K562 (cell line): Measurements from ENCODE around the gene MXD3. TPM values are rescaled to one million over a fixed set of nuclear protein-coding genes. Genes with fewer than 3 reads are reported as not detected.

Experiments
- ATAC-seq: fragments of 200-7000 bp; cut with Tn5 transposase; 3 replicates; pipeline ENCODE4 v1.9.1; 2020; ENCODE audit warnings: moderate library complexity
- BruUV-seq: library from RNA; stranded (reverse); fragments of 400-500 nt; replicated peaks from 2 replicates; lab custom pipeline; 2021; lab: Mats Ljungman, UMichigan
- CTCF ChIA-PET: fragments of 300-600 bp; formaldehyde crosslinking; extraction: SDS; loops from one replicate; lab custom pipeline; 2021; ENCODE audit warnings: low intra/inter-chr PET ratio; lab: Yijun Ruan, JAX
- POLR2A ChIA-PET: fragments of 300-600, 350-650 bp; sonication (Branson Sonifier 250); formaldehyde crosslinking; extraction: SDS; loops from one replicate; lab custom pipeline; 2021; ENCODE audit warnings: antibody characterized with exemption, inconsistent platforms; lab: Yijun Ruan, JAX
- DNase-seq, 4 experiments: peaks; one replicate each; pipeline versions ENCODE4 v3.0.0 to v3.0.0-alpha.2; 2011 to 2018; ENCODE audit warnings: low spot score in 3 of 4, mixed read lengths in 3 of 4; ENCODE audit errors: extremely low read depth in 1 of 4
- FAIRE-seq: peaks from 2 replicates; lab custom pipeline; 2011; peaks lifted over from hg19 to GRCh38; lab: Jason Lieb, UNC
- H2AFZ ChIP-seq: 2 replicates; pipeline ENCODE4 v1.6.0; 2011; ENCODE audit warnings: low read depth, low read length, control low read depth, inconsistent platforms
- H3K27ac ChIP-seq: fragments of 200-600 bp; 3 replicates; pipeline ENCODE4 v1.8.0; 2011; ENCODE audit warnings: low read depth, mild to moderate bottlenecking, control low read depth, inconsistent platforms, low read length, moderate library complexity, mixed read lengths; ENCODE audit errors: extremely low read depth
- H3K27me3 ChIP-seq, 2 experiments: fragments of 300-600 bp in 1 of 2; 2 replicates in 1 of 2; 3 replicates in 1 of 2; pipeline versions ENCODE4 v1.6.0 to v1.8.0; 2011; ENCODE audit warnings: inconsistent platforms in 2 of 2, low read length in 2 of 2, mild to moderate bottlenecking in 1 of 2, mixed read lengths in 1 of 2, moderate library complexity in 1 of 2; ENCODE audit not compliant: control insufficient read depth in 2 of 2, insufficient read depth in 2 of 2
- H3K36me3 ChIP-seq: fragments of 300-600 bp; 3 replicates; pipeline ENCODE4 v1.8.0; 2011; ENCODE audit warnings: mild to moderate bottlenecking, low read length, inconsistent platforms; ENCODE audit not compliant: control insufficient read depth, insufficient read depth
- H3K4me1 ChIP-seq, 2 experiments: fragments of 200-600 bp in 1 of 2; replicated peaks in 1 of 2; 2 replicates in 1 of 2; 3 replicates in 1 of 2; pipeline versions ENCODE4 v1.5.1 to v1.8.0; 2011; ENCODE audit warnings: inconsistent platforms in 2 of 2, low read length in 2 of 2, mild to moderate bottlenecking in 1 of 2, mixed read lengths in 1 of 2, moderate library complexity in 1 of 2; ENCODE audit not compliant: control insufficient read depth in 2 of 2, insufficient read depth in 2 of 2
- H3K4me2 ChIP-seq: 2 replicates; pipeline ENCODE4 v1.6.1; 2011; ENCODE audit warnings: low read length, control low read depth, inconsistent platforms, mixed read lengths; ENCODE audit not compliant: insufficient read depth
- H3K4me3 ChIP-seq: fragments of 200-600 bp; sonication (generic), shearing (Covaris generic); 2 replicates; pipeline ENCODE4 v1.5.1; 2016; ENCODE audit warnings: control low read depth, inconsistent platforms
- H3K79me2 ChIP-seq: fragments of 200-600 bp; 3 replicates; pipeline ENCODE4 v1.8.0; 2011; ENCODE audit warnings: low read length, inconsistent platforms; ENCODE audit not compliant: control insufficient read depth, insufficient read depth
- H3K9ac ChIP-seq, 2 experiments: 2 replicates each; pipeline versions ENCODE4 v1.6.0 to v1.6.1; 2011; ENCODE audit warnings: low read depth in 2 of 2, low read length in 2 of 2, control low read depth in 1 of 2, inconsistent platforms in 1 of 2, mild to moderate bottlenecking in 1 of 2, mixed read lengths in 1 of 2; ENCODE audit not compliant: insufficient read depth in 1 of 2
- H3K9me1 ChIP-seq: one replicate; pipeline ENCODE4 v1.6.0; 2011; ENCODE audit warnings: inconsistent platforms, mild to moderate bottlenecking, low read length, moderate library complexity; ENCODE audit not compliant: control insufficient read depth, insufficient read depth
- H3K9me3 ChIP-seq: replicated peaks from 2 replicates; pipeline ENCODE4 v1.5.1; 2011; ENCODE audit warnings: low read depth, low read length, inconsistent platforms; ENCODE audit not compliant: control insufficient read depth, insufficient read depth
- H4K20me1 ChIP-seq: replicated peaks from 2 replicates; pipeline ENCODE4 v1.6.1; 2011; ENCODE audit warnings: low read length, inconsistent platforms, mixed read lengths; ENCODE audit not compliant: control insufficient read depth, insufficient read depth
- BRD4 ChIP-seq: fragments of 200-600 bp; sonication (generic); IDR thresholded peaks from 2 replicates; pipeline ENCODE4 v1.6.1; 2017; ENCODE audit warnings: inconsistent platforms
- CBX3 ChIP-seq, 2 experiments: IDR thresholded peaks; 1 replicate in 1 of 2; 2 replicates in 1 of 2; pipeline ENCODE4 v1.6.1; 2012; ENCODE audit warnings: inconsistent platforms in 2 of 2, low read length in 2 of 2, borderline replicate concordance in 1 of 2, control low read depth in 1 of 2
- NFIC ChIP-seq: fragments of 450-650 bp; IDR thresholded peaks from 2 replicates; pipeline ENCODE4 v1.6.1; 2017; ENCODE audit warnings: mild to moderate bottlenecking, inconsistent platforms
- NFIX ChIP-seq: fragments of 250-450 bp; sonication (Bioruptor Pico); IDR thresholded peaks from 2 replicates; pipeline ENCODE4 v1.4.0; 2020; ENCODE audit warnings: low read depth, mild to moderate bottlenecking, moderate library complexity
- POLR2H ChIP-seq: IDR thresholded peaks from 2 replicates; pipeline ENCODE4 v1.6.1; 2016; ENCODE audit warnings: missing genetic modification characterization, low read depth, mild to moderate bottlenecking, control low read depth, missing compliant biosample characterization, moderate library complexity
- RAD21 ChIP-seq, 2 experiments: fragments of 250-450 bp in 1 of 2; fragments of 450-650 bp in 1 of 2; sonication (Bioruptor Pico) in 1 of 2; formaldehyde crosslinking in 1 of 2; IDR thresholded peaks in 1 of 2; conservative IDR thresholded peaks in 1 of 2; 2 replicates each; pipeline versions ENCODE4 v1.4.0 to v1.8.0; 2020 to 2022; ENCODE audit warnings: mild to moderate bottlenecking in 2 of 2, moderate library complexity in 1 of 2
- RBM15 ChIP-seq: fragments of 200-400 bp; formaldehyde crosslinking; IDR thresholded peaks from 2 replicates; pipeline ENCODE4 v1.6.1; 2018; ENCODE audit warnings: mild to moderate bottlenecking, low read length, moderate library complexity; ENCODE audit not compliant: insufficient read depth
- REST ChIP-seq, 2 experiments: fragments of 450-650 bp; formaldehyde crosslinking in 1 of 2; IDR thresholded peaks; 2 replicates each; pipeline versions ENCODE4 v1.4.0 to v1.6.1; 2014 to 2020; ENCODE audit warnings: mild to moderate bottlenecking in 2 of 2, borderline replicate concordance in 1 of 2, low read depth in 1 of 2
- STAT5A ChIP-seq: IDR thresholded peaks from 2 replicates; pipeline ENCODE4 v1.6.1; 2012; ENCODE audit warnings: low read length, inconsistent platforms, borderline replicate concordance
- SUPT5H ChIP-seq: fragments of 450-650 bp; IDR thresholded peaks from 2 replicates; pipeline ENCODE4 v1.6.1; 2016
- TCF7L2 ChIP-seq: fragments of 150-350 bp; IDR thresholded peaks from 2 replicates; pipeline ENCODE4 v1.6.1; 2016; ENCODE audit warnings: low read depth, mild to moderate bottlenecking, low read length, moderate library complexity
- ZBTB26 ChIP-seq: fragments of 450-650 bp; formaldehyde crosslinking; IDR thresholded peaks from 2 replicates; pipeline ENCODE4 v1.4.0; 2022; ENCODE audit warnings: missing genetic modification characterization
- WGBS: fragments of 100-300 bp; shearing (Covaris generic); methylation state at CpG from one replicate; pipeline ENCODE4 v1.1.6; 2016; ENCODE audit warnings: low coverage, mixed read lengths; ENCODE audit not compliant: insufficient coverage; ENCODE audit errors: missing lambda C conversion rate; 5-methylcytosine and 5-hydroxymethylcytosine counted together
- in situ Hi-C: fragments of 300-500 bp; cut with MboI; formaldehyde crosslinking; loops from 4 replicates; pipeline ENCODE4 v1.15.0; 2018; ENCODE audit warnings: inconsistent platforms, mixed read lengths
- intact Hi-C: fragments of 100-400 bp; cut with micrococcal nuclease; formaldehyde crosslinking; loops from 2 replicates; pipeline ENCODE4 v1.14.2; 2022
- polyA plus RNA-seq, 8 experiments: library from polyadenylated mRNA; depleted of rRNA in 4 of 8; stranded (reverse) in 5 of 8; unstranded in 3 of 8; fragments of >200 nt; fragmentation: Nextera tagmentation in 2 of 8; fragmentation: Illumina TruSeq in 1 of 8; extraction: Ambion mirVana in 2 of 8; extraction: Trizol in 1 of 8; gene quantifications; 2 replicates each; pipeline versions ENCODE4 v1.2.1 to v1.2.3, GENCODE V29; 2011 to 2014; ENCODE audit warnings: inconsistent platforms in 1 of 8, missing spikeins in 1 of 8
- total RNA-seq, 7 experiments: library from RNA; depleted of rRNA in 6 of 7; stranded (reverse); fragments of >200 nt in 6 of 7; fragmentation: Illumina TruSeq in 2 of 7; extraction: Trizol in 2 of 7; gene quantifications; 2 replicates each; pipeline versions ENCODE4 v1.2.1 to v1.2.3, GENCODE V29; 2011 to 2021; ENCODE audit warnings: low replicate concordance in 1 of 7

MXD3 gene
- total and polyA plus RNA-seq, 9 of the 15 experiments (the other 6 are each of a cell fraction or from before 2014, with no cell fraction given) = 0.28 to 24.8 (median 4.5) TPM

GRCh38 chr5:177270653-177271052 is 41.0 kb downstream of the MXD3 start:
- Histone ChIP-seq H3K9me3 (no peaks in the 10 kb centered on the region), H3K27ac (no peak overlapping the region), H3K4me3 (no peak overlapping the region), H3K27me3 (no peaks in the 10 kb centered on the region), H3K4me2 (no peak overlapping the region), H3K9me1 (no peaks in the 10 kb centered on the region), H2AFZ (no peak overlapping the region), H4K20me1 (no peaks in the 10 kb centered on the region), H3K79me2 (no peaks in the 10 kb centered on the region), H3K9ac (no peak overlapping the region), H3K36me3 (peaks cover 79% of the 10 kb centered on the region), H3K4me1 (no peaks in the 10 kb centered on the region)
- no peak for FAIRE-seq
- in situ Hi-C loops (no loop called here), intact Hi-C loops (no loop called here)
- CTCF ChIA-PET = no interaction called here
- ATAC-seq = no peak
- POLR2A ChIA-PET = interaction anchor here (0.7 to 1.1 kb wide), 3 partner anchors 9 to 26 kb away, joined by 3 to 5 read pairs (median 3); no protein-coding TSS in a partner anchor
- BruUV-seq = no TSS peak
- 68% methylated on average over 3 of the region's 3 CpGs for WGBS
- no peak for DNase-seq
- no peak for TF ChIP-seq BRD4
- no peak for TF ChIP-seq NFIC
- no peak for TF ChIP-seq ZBTB26 (CRISPR knock-in tag)
- TF ChIP-seq STAT5A = no peak
- TF ChIP-seq RAD21 (CRISPR knock-in tag; conservative IDR thresholded peaks at IDR 0.05 in 1 of 2, IDR thresholded peaks at IDR 0.05 in 1 of 2) = no peak
- no peak for TF ChIP-seq RBM15
- no peak for TF ChIP-seq TCF7L2
- TF ChIP-seq SUPT5H = no peak
- TF ChIP-seq POLR2H (tag) = no peak
- TF ChIP-seq REST (IDR thresholded peaks at IDR 0.05; ENCODE audit: borderline replicate concordance) = no peak
- TF ChIP-seq REST (CRISPR knock-in tag; IDR thresholded peaks at IDR 0.05; ENCODE audit: low read depth) = no peak
- no peak for TF ChIP-seq CBX3 (IDR thresholded peaks at IDR 0.05; ENCODE audit: borderline replicate concordance in 1 of 2, low read length in 2 of 2)
- no peak for TF ChIP-seq NFIX
